C1 segment of cervical spinal cord (tissue), 14 donors: ENCODE results near the gene KIF4B.

Experiments used
- DNase-seq, 14 donors: peaks; one replicate each; lab custom pipeline; 2025; lab: John Stamatoyannopoulos, UW

Gene KIF4B

DNA sequence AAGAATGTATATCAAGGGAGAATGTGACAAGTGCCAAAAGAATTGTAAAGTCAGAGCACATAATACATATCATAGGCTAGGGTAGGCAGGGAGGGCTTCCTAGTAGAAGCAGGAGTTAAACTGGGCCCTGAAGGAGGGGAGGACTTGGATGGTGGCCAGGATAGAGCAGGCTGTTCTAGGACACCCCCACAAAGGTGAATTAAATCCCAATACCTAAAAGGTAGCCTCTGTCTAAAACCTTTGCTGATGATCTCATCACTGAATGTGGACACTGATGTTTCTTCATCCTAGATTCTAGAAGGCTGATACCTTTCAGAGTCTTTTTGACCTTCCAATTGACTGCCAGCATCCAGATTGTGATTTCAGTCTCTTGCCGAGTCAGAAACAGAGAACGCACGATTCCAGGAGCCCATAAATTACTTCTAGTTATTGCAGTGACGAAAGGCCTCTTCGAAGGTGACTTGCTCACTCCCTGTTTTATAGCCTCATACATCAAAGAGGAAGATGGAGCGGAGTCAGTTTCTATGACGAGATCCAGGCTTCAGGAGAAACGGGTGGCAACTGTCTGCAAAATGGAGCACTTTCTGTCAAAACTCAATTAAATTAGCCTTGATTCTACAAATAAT lies 43.2 kb downstream of the KIF4B start:
- DNase-seq = no peak

- DNase-seq = no peak
These were observed 44.1 kb downstream of the KIF4B start for GRCh38 chr5:155057626-155058025.

GRCh38 chr5:155064580-155064979 lies 51.0 kb downstream of the KIF4B start:
- DNase-seq = no peak

DNA sequence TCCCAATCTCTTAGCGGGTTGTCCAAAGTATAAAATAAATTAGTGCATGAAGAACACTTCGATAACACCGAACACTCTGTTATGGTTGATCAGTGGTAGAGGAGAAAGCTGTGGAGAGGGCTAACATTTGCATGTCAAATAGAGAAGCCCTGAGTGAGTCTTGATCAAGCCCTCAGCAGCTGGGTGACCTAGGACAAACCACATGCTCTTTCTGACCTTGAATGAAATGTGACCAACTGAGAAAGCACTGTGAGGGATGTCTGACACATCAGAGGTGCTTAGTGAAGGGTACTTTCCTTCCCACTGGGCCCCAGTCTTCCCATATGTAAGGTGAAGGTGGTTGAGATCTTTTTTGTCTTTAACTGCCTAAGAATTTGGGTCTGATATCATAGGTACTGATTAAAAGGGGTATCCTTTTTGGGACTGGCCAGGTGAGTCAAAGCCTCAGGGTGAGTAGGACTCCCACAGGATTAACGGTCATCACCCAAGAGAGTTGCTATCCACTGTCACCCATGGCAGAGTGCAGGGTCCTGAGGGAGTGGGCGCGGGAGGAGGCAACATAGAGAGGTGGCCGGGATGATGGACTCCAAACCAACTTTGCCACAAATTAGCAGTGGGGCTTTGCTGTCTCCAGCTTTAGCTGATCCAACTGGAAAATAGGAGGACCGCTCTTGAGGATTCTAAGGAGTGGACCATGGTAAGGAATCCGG lies 53.5 kb downstream of the KIF4B start:
- no peak for DNase-seq
